Spleen (tissue), 11 donors: ENCODE data around the gene PKP2. TPM values are rescaled to one million over a fixed set of nuclear protein-coding genes. Genes with fewer than 3 reads are reported as not detected.

ENCODE experiments used
- DNase-seq: peaks from one replicate; pipeline ENCODE4 v3.0.0-alpha.2; 2020
- H3K27ac ChIP-seq, 8 donors: fragments of 200-600 bp; sonication (generic) in 7 of 8; 1 replicate in 4 of 8; 2 replicates in 4 of 8; pipeline versions ENCODE4 v1.5.0 to v1.8.0; 2016 to 2021; ENCODE audit warnings: inconsistent platforms in 4 of 8, mild to moderate bottlenecking in 4 of 8, moderate library complexity in 1 of 8
- H3K27me3 ChIP-seq, 7 donors: fragments of 200-600 bp; sonication (generic) in 6 of 7; replicated peaks in 1 of 7; 1 replicate in 4 of 7; 2 replicates in 3 of 7; pipeline versions ENCODE4 v1.5.0 to v1.8.0; 2016 to 2021; ENCODE audit warnings: inconsistent platforms in 3 of 7, mild to moderate bottlenecking in 1 of 7
- H3K36me3 ChIP-seq, 6 donors: fragments of 200-600 bp; sonication (generic) in 5 of 6; 1 replicate in 4 of 6; 2 replicates in 2 of 6; pipeline versions ENCODE4 v1.5.0 to v1.8.0; 2016 to 2021; ENCODE audit warnings: inconsistent platforms in 2 of 6
- H3K4me1 ChIP-seq, 6 donors: fragments of 200-600 bp; sonication (generic) in 5 of 6; 1 replicate in 3 of 6; 2 replicates in 3 of 6; pipeline versions ENCODE4 v1.5.0 to v1.8.0; 2016 to 2021; ENCODE audit warnings: inconsistent platforms in 3 of 6
- H3K4me3 ChIP-seq, 8 donors: fragments of 200-600 bp; sonication (generic) in 7 of 8; 1 replicate in 4 of 8; 2 replicates in 4 of 8; pipeline versions ENCODE4 v1.5.0 to v1.8.0; 2016 to 2021; ENCODE audit warnings: inconsistent platforms in 4 of 8, mild to moderate bottlenecking in 4 of 8, moderate library complexity in 2 of 8
- H3K9me3 ChIP-seq, 8 donors: fragments of 200-600 bp; sonication (generic) in 7 of 8; 1 replicate in 4 of 8; 2 replicates in 4 of 8; pipeline versions ENCODE4 v1.5.0 to v1.8.0; 2016 to 2021; ENCODE audit warnings: inconsistent platforms in 4 of 8
- CTCF ChIP-seq, 11 experiments: fragments of 200-600 bp in 7 of 11; fragments of 450-650 bp in 4 of 11; sonication (generic) in 4 of 11; IDR thresholded peaks in 8 of 11; conservative IDR thresholded peaks in 3 of 11; 1 replicate in 7 of 11; 2 replicates in 4 of 11; pipeline versions ENCODE4 v1.4.0 to v1.8.0; 2016 to 2021; ENCODE audit warnings: antibody characterized with exemption in 11 of 11, inconsistent platforms in 4 of 11, mild to moderate bottlenecking in 1 of 11
- POLR2A ChIP-seq, 3 donors: fragments of 450-650 bp; IDR thresholded peaks; one replicate each; pipeline ENCODE4 v1.5.1; 2017; ENCODE audit warnings: antibody characterized with exemption in 3 of 3, mild to moderate bottlenecking in 1 of 3
- POLR2AphosphoS5 ChIP-seq, 3 donors: sonication (generic); formaldehyde crosslinking; IDR thresholded peaks; one replicate each; pipeline ENCODE4 v1.5.1; 2017; ENCODE audit warnings: antibody characterized with exemption in 3 of 3
- WGBS, 5 donors: extraction: QIAGEN DNeasy Blood & Tissue Kit in 3 of 5; methylation state at CpG; one replicate each; pipeline versions ENCODE4 v1.1.5 to v1.1.7; 2013 to 2018; 5-methylcytosine and 5-hydroxymethylcytosine counted together
- intact Hi-C: fragments of 100-400 bp; cut with DNase I; formaldehyde crosslinking; loops from one replicate; pipeline ENCODE4 v1.15.0; 2023; ENCODE audit warnings: low total_unique reads
- polyA plus RNA-seq, 3 donors: library from polyadenylated mRNA; stranded (reverse); fragments of 200-250 nt; gene quantifications; one replicate each; pipeline ENCODE4 v1.2.1, GENCODE V29; 2013
- total RNA-seq, 7 donors: library from RNA; depleted of rRNA in 3 of 7; stranded (reverse); fragments of >200 nt in 3 of 7; fragmentation: NEBNext Ultra II Directional in 4 of 7; extraction: Animal tissue kit (Norgen Biotek cat#: 25700) in 4 of 7; gene quantifications; one replicate each; pipeline versions ENCODE4 v1.1.0 to v1.2.1, GENCODE V29; 2016 to 2021
- donor health status: healthy with polysubstance abuse.
- donor health status: DM: no; HTN: no; CAD: no; lungs with moderate emphysema.
- donor health status: DM: no; HTN: no; CAD: no.
- donor health status: Bipolar disorder and iron deficiency.
- donor health status: healthy.
- donor health status: DM: no; HTN: no; CAD: no.
- donor health status: DM: yes; HTN: yes; CAD: no.

Gene PKP2
- total and polyA plus RNA-seq, 10 donors = 1.5 to 10.8 (median 3.3) TPM

- intact Hi-C loops = no loop called here
- Histone ChIP-seq H3K9me3 (no peaks in the 10 kb centered on the region), H3K4me1 (no peaks in the 10 kb centered on the region), H3K4me3 (no peak overlapping the region), H3K36me3 (peaks cover 0 to 13% (median 0%) of the 10 kb centered on the region in 6 donors), H3K27ac (no peak overlapping the region), H3K27me3 (peaks cover 0 to 5% (median 0%) of the 10 kb centered on the region in 7 donors)
- WGBS, 5 donors = 77 to 87% (median 81%) methylated on average over 4 of the region's 4 CpGs
- TF ChIP-seq POLR2A (IDR thresholded peaks at IDR 0.05) = no peak
- no peak for TF ChIP-seq POLR2AphosphoS5 (IDR thresholded peaks at IDR 0.05)
- no peak for TF ChIP-seq CTCF (IDR thresholded peaks at IDR 0.05 in 8 of 11, conservative IDR thresholded peaks at IDR 0.05 in 3 of 11)
- DNase-seq = no peak
Measured at GRCh38 chr12:32788405-32788804, 108.2 kb downstream of the PKP2 start.

GRCh38 chr12:32785557-32785956 lies 111.0 kb downstream of the PKP2 start:
- Histone ChIP-seq H3K4me3 (no peak overlapping the region), H3K4me1 (no peaks in the 10 kb centered on the region), H3K27me3 (peaks cover 0 to 10% (median 0%) of the 10 kb centered on the region in 7 donors), H3K36me3 (no peaks in the 10 kb centered on the region), H3K27ac (no peak overlapping the region), H3K9me3 (no peaks in the 10 kb centered on the region)
- WGBS, 5 donors = 80 to 90% (median 87%) methylated on average over 5 of the region's 5 CpGs
- intact Hi-C loops = no loop called here
- no peak for TF ChIP-seq POLR2AphosphoS5 (IDR thresholded peaks at IDR 0.05)
- DNase-seq = no peak

- WGBS, 5 donors = 53 to 67% (median 58%) methylated on average over 3 of the region's 3 CpGs
- intact Hi-C loops = no loop called here
- TF ChIP-seq CTCF (IDR thresholded peaks at IDR 0.05 in 8 of 11, conservative IDR thresholded peaks at IDR 0.05 in 3 of 11) (no peak), POLR2A (IDR thresholded peaks at IDR 0.05) (no peak), POLR2AphosphoS5 (IDR thresholded peaks at IDR 0.05) (no peak)
- H3K36me3 ChIP-seq = no peaks in the 10 kb centered on the region
- no peak overlapping the region for H3K4me3 ChIP-seq
- H3K4me1 ChIP-seq = peaks cover 0 to 9% (median 2%) of the 10 kb centered on the region in 6 donors
- H3K27ac ChIP-seq = no peak overlapping the region
- H3K27me3 ChIP-seq = peaks cover 0 to 27% (median 0%) of the 10 kb centered on the region in 7 donors
- H3K9me3 ChIP-seq = no peaks in the 10 kb centered on the region
- no peak for DNase-seq
Measured at GRCh38 chr12:32783029-32783428, 113.5 kb downstream of the PKP2 start.

- Histone ChIP-seq H3K27ac (no peak overlapping the region), H3K4me3 (no peak overlapping the region), H3K4me1 (peaks cover 0 to 9% (median 2%) of the 10 kb centered on the region in 6 donors), H3K9me3 (no peaks in the 10 kb centered on the region), H3K27me3 (peaks cover 0 to 33% (median 0%) of the 10 kb centered on the region in 7 donors), H3K36me3 (no peaks in the 10 kb centered on the region)
- 46 to 78% (median 64%) methylated on average over 1 of the region's 1 CpG for WGBS, 5 donors
- no peak for DNase-seq
- TF ChIP-seq CTCF (IDR thresholded peaks at IDR 0.05 in 8 of 11, conservative IDR thresholded peaks at IDR 0.05 in 3 of 11) = no peak
- TF ChIP-seq POLR2A (IDR thresholded peaks at IDR 0.05) = no peak
- TF ChIP-seq POLR2AphosphoS5 (IDR thresholded peaks at IDR 0.05) = no peak
- intact Hi-C loops = no loop called here
Measured at GRCh38 chr12:32780071-32780470, 116.5 kb downstream of the PKP2 start.
